Neural progenitor cell (in vitro differentiated cells): ENCODE data around the gene HOXD12.

Source experiments
- CTCF ChIP-seq: fragments of 200-600 bp; sonication (generic); IDR thresholded peaks from 2 replicates; pipeline ENCODE4 v1.5.1; 2017; ENCODE audit warnings: antibody characterized with exemption, mild to moderate bottlenecking
- EZH2 ChIP-seq: fragments of 200-600 bp; sonication (generic); IDR thresholded peaks from 2 replicates; pipeline ENCODE4 v1.6.1; 2017; ENCODE audit warnings: antibody characterized with exemption, mild to moderate bottlenecking, moderate library complexity
- EZH2phosphoT487 ChIP-seq: fragments of 200-600 bp; sonication (generic); IDR thresholded peaks from 2 replicates; pipeline ENCODE4 v1.6.1; 2017; ENCODE audit warnings: antibody characterized with exemption

DNA sequence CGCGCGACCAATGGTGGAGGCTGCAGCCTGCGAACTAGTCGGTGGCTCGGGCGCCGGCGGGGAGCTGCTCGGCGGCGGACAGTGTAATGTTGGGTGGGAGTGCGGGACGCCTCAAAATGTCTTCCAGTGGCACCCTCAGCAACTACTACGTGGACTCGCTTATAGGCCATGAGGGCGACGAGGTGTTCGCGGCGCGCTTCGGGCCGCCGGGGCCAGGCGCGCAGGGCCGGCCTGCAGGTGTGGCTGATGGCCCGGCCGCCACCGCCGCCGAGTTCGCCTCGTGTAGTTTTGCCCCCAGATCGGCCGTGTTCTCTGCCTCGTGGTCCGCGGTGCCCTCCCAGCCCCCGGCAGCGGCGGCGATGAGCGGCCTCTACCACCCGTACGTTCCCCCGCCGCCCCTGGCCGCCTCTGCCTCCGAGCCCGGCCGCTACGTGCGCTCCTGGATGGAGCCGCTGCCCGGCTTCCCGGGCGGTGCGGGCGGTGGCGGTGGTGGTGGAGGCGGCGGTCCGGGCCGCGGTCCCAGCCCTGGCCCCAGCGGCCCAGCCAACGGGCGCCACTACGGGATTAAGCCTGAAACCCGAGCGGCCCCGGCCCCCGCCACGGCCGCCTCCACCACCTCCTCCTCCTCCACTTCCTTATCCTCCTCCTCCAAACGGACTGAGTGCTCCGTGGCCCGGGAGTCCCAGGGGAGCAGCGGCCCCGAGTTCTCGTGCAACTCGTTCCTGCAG, 23.3 kb downstream of the HOXD12 start, which contains the start of gene HOXD9:
- TF ChIP-seq CTCF (no peak), EZH2 (peak; percentile 73), EZH2phosphoT487 (peak; percentile 79)
